HFF-Myc (cell line): ENCODE measurements around the gene HTRA1.

Experiments
- DNase-seq: peaks from one replicate; pipeline ENCODE4 v3.0.0-alpha.2; 2011; ENCODE audit warnings: low read depth; ENCODE audit errors: extremely low read depth
- H3K4me3 ChIP-seq: replicated peaks from 2 replicates; pipeline ENCODE4 v1.5.1; 2011; ENCODE audit warnings: low read depth, mild to moderate bottlenecking, control low read depth, low read length
- TF ChIP-seq, protein P1 (sequence below): IDR thresholded peaks from 2 replicates; pipeline ENCODE4 v1.5.1; 2012; ENCODE audit warnings: mild to moderate bottlenecking, low read depth, low read length, control low read depth; ENCODE audit errors: missing control alignments

The HTRA1 gene

DNA sequence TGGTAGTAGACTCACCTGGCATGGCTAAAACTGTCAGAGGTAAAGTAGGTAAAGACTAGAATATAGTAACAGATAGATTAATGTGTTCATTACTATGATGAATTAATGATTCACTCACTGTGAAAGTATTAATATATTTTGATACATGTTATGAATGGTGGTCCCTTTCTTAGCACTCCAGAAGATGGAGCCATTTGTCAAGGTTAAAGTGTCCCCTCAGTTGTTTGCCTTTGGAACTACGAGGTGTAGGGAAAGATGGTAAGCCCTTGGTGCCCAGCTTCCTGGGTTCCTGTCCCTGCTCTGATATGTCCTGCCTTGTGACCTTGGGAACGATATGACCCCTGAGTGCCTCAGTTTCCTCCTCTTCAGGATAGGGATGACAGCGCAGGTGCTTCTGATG, 49.4 kb downstream of the HTRA1 start:
- TF ChIP-seq, protein P1, sequence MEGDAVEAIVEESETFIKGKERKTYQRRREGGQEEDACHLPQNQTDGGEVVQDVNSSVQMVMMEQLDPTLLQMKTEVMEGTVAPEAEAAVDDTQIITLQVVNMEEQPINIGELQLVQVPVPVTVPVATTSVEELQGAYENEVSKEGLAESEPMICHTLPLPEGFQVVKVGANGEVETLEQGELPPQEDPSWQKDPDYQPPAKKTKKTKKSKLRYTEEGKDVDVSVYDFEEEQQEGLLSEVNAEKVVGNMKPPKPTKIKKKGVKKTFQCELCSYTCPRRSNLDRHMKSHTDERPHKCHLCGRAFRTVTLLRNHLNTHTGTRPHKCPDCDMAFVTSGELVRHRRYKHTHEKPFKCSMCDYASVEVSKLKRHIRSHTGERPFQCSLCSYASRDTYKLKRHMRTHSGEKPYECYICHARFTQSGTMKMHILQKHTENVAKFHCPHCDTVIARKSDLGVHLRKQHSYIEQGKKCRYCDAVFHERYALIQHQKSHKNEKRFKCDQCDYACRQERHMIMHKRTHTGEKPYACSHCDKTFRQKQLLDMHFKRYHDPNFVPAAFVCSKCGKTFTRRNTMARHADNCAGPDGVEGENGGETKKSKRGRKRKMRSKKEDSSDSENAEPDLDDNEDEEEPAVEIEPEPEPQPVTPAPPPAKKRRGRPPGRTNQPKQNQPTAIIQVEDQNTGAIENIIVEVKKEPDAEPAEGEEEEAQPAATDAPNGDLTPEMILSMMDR: no peak
- H3K4me3 ChIP-seq: no peak overlapping the region
- no peak for DNase-seq

DNA sequence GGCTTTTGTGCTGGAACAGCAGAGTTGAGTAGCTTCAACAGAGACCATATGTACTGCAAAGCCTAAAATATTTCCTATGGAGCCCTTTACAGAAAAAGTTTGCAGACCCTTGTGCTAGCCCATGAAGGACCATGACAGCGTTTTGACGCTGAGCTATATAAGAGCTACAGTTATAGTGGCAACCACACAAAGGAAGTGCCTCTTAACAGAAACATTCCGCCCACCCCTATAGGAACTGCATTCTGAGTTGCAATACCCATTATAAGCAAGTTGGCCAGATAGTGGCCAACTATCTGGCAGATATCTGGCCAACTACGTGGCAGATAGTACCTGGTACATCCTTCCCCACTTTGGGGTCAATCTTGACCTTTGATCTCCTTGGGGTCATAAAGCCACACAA, 51.7 kb downstream of the HTRA1 start:
- no peak for DNase-seq
- TF ChIP-seq, protein P1: no peak
- no peak overlapping the region for H3K4me3 ChIP-seq

DNA sequence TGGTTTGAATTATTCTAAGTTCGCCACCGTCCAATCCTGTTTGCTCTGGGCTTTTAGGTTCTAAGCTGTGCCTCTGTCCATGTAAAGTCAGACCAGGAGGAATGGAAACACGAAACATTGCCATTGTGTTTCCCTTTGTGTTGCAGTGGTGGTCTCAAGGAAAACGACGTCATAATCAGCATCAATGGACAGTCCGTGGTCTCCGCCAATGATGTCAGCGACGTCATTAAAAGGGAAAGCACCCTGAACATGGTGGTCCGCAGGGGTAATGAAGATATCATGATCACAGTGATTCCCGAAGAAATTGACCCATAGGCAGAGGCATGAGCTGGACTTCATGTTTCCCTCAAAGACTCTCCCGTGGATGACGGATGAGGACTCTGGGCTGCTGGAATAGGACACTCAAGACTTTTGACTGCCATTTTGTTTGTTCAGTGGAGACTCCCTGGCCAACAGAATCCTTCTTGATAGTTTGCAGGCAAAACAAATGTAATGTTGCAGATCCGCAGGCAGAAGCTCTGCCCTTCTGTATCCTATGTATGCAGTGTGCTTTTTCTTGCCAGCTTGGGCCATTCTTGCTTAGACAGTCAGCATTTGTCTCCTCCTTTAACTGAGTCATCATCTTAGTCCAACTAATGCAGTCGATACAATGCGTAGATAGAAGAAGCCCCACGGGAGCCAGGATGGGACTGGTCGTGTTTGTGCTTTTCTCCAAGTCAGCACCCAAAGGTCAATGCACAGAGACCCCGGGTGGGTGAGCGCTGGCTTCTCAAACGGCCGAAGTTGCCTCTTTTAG, 52.9 kb downstream of the HTRA1 start:
- TF ChIP-seq, protein P1: no peak
- no peak overlapping the region for H3K4me3 ChIP-seq

DNA sequence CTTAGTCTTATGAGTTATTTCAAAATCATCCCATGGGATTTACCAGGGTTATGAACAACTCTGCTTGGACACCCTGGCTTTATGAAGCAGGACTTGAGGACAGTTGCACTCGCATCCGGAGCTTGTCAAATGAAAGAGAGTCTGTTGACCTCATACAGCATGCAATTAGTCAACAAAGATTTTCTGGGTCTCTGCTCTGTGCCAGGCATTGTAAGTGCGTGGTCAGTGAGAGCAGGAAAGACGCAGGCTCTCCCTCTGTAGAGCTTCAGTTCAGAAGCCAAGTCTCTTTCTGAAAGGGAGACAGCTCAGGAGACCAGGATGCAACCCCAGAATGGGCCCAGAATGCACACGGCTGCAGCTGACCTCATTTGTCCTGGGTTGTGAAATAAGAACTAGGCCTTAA, 53.7 kb downstream of the HTRA1 start:
- H3K4me3 ChIP-seq: no peak overlapping the region
- no peak for DNase-seq
- TF ChIP-seq, protein P1: no peak

More for the DNA sequence above, 52.9 kb downstream of the HTRA1 start:
- DNase-seq: no peak

DNA sequence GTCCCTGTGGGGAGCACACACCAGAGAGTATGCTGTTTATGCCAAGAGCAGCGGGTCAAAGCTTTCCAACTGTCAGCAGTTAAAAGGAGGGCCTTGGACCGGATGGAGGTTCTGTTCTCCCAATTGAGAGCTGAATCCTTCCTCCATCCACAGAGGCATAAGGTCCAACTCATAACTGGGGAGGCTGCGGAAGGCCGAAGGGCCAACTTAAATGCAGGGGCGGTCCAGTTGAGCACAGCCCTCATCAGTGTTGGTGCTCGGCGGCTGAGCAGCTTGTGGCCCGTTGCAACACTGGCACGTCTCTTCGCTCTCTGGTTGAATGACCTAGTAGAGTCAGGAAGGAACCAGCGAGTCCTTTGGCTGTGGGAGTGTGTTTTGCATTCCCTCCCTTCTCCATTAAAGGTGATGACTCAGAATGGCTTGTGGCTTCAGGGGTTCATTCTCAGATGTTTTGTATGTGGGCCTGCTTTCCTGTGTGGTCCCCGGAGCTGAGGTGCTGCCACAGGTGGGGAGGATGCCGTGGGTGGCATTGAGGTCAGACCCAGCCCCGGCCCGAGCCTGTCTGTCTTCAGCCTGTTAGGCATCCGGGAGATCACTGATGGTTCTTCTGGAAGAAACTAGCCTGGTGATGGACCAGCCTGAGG, 54.4 kb downstream of the HTRA1 start:
- no peak for DNase-seq
- H3K4me3 ChIP-seq: no peak overlapping the region
- TF ChIP-seq, protein P1: no peak

DNA sequence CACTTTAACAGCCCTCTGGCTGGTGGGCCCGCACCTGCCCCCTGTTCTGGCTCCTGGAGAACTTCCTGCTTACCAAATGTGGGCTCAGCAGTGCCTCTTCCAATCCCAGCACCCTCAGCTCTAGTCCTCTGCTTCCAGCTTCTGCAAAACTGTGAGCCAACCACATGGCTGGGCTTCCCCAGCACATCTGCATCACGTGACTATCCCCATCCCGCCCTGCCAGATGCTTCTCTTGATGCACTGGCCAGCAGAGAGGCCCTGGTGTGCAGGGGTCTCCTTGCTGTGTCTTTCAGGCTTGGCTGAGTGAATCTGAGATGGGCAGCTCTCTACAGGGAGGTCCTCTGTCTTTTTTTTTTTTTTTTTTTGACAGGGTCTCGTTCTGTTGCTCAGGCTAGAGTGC, 55.4 kb downstream of the HTRA1 start:
- DNase-seq: no peak
- H3K4me3 ChIP-seq: no peak overlapping the region
- TF ChIP-seq, protein P1: no peak
